Memory B cell (primary cell): ENCODE results near the gene CYP4V2.
A peak's percentile ranks its signal among the peaks of the same experiment; 100 is the strongest.

Source experiments
- ATAC-seq: fragments of 150-1000 bp; cut with Tn5 transposase; 2 replicates; pipeline ENCODE4 v1.10.0; 2021; ENCODE audit warnings: low read depth, mild to moderate bottlenecking, moderate library complexity
- DNase-seq, 2 donors: peaks; one replicate each; pipeline ENCODE4 v3.0.0; 2022; ENCODE audit warnings: low spot score in 2 of 2
- H3K27ac Mint-ChIP-seq: one replicate; pipeline ENCODE4 v1.8.0; 2022; ENCODE audit warnings: mild to moderate bottlenecking, moderate library complexity, mixed read lengths
- H3K27me3 Mint-ChIP-seq: one replicate; pipeline ENCODE4 v1.8.0; 2022; ENCODE audit warnings: mixed read lengths
- H3K36me3 Mint-ChIP-seq: one replicate; pipeline ENCODE4 v1.8.0; 2022; ENCODE audit warnings: mild to moderate bottlenecking, mixed read lengths
- H3K4me1 Mint-ChIP-seq: one replicate; pipeline ENCODE4 v1.8.0; 2022; ENCODE audit warnings: mixed read lengths
- H3K4me3 Mint-ChIP-seq: one replicate; pipeline ENCODE4 v1.8.0; 2022; ENCODE audit warnings: mild to moderate bottlenecking, moderate library complexity, mixed read lengths
- H3K9me3 Mint-ChIP-seq: one replicate; pipeline ENCODE4 v1.8.0; 2022; ENCODE audit warnings: mixed read lengths

CYP4V2 gene

DNA sequence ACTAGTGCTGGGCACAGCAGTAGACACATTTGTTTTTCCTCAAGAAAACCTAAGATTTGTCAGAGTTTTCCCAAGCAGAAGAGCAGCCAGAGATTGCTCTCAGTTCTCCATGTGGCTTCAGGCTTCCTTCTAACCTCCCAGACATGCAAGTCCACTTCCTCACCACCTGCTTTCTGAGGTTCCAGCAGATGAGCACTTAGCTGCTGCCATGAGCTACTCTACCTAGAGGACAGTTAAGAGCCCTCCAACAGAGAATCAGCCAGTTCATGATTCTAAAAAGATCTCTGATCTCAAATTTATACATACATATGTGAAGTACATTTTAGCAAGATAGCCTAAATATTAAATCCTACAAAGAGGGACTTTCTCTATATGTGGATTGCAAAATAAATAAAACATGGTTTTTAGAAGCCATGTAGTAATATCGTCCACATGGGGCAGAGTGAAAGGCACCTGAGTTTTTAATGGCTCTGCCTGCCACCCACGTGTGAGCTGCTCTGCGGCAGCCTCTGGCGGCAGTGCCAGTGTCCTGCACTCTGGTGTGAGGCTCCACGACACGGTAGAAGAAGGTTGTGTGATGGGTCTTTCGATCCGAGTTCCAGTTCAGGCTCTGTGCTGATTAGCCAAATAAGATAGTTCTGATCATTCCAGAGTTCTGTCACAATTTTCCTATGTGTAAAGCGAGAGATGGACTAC is 10.3 kb downstream of the CYP4V2 start:
- Mint-ChIP-seq H3K27ac (no peak overlapping the region), H3K4me1 (peaks cover 18% of the 10 kb centered on the region), H3K27me3 (no peaks in the 10 kb centered on the region), H3K9me3 (no peaks in the 10 kb centered on the region), H3K36me3 (peaks cover 10% of the 10 kb centered on the region), H3K4me3 (peak overlapping the region; percentile 32)
- ATAC-seq (peak; percentile 99), DNase-seq (peak; percentile 29 to 44)

DNA sequence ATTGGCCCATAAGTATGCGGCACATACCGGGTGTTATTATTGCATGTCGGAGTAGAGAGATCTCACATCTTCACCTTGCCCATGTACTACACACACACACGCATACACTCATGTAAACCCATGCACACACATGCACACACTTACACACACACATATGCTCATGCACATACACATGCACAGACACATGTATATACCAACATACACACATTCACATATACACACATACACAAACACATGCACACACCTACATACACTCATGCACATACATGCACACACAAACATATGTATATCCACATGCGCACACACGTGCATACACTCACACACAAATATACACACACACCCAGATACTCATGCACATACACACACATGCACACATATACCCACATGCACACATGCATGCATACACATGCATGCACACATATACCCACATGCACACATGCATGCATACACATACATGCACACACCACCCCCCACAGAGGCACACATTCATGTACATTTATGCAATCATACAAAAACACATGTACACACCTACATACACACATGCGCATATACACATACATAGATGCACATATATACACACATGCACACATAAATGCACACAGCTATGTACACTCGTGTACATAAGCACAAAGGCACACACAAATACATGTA is 11.2 kb downstream of the CYP4V2 start:
- Mint-ChIP-seq H3K27me3 (no peaks in the 10 kb centered on the region), H3K36me3 (peaks cover 4% of the 10 kb centered on the region), H3K27ac (no peak overlapping the region), H3K9me3 (no peaks in the 10 kb centered on the region), H3K4me3 (no peak overlapping the region), H3K4me1 (peaks cover 14% of the 10 kb centered on the region)
- ATAC-seq (no peak), DNase-seq (no peak)

DNA sequence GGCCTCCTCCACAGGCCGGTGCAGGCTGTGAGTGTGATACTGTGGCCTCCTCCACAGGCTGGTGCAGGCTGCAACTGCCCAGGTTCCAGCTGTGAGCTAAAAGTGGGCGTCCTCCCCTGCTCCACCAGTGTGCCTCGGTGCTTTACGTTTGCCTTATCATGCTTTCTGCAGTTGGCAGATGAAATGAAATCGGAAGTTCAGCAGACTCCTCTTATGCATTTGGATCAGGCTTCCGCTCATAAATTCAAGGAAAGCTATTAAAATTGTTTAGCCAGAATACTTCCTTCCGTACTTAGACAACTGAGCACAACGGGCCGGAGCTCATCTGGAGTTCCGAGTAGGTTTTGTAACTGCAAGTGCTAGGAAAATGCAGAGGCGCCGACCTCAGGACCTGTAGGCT is 12.0 kb downstream of the CYP4V2 start:
- DNase-seq: no peak
- Mint-ChIP-seq H3K27me3 (no peaks in the 10 kb centered on the region), H3K36me3 (peaks cover 3% of the 10 kb centered on the region), H3K4me3 (no peak overlapping the region), H3K4me1 (peaks cover 14% of the 10 kb centered on the region), H3K27ac (no peak overlapping the region), H3K9me3 (no peaks in the 10 kb centered on the region)
- ATAC-seq: no peak

DNA sequence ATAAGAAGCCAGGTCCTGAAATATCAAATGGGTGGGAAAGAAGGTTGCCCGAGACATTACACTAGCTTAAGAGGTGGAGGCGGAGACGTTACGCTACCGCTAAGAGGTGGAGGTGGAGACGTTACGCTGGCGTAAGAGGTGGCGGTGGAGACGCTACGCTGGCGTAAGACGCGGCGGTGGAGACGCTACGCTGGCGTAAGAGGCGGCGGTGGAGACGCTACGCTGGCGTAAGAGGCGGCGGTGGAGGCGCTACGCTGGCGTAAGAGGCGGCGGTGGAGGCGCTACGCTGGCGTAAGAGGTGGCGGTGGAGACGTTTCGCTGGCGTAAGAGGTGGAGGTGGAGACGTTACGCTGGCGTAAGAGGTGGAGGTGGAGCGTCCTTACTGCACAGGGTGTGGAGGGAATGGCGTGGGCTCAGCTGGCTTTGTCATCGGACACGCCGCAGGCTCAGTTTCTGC is 12.8 kb downstream of the CYP4V2 start:
- Mint-ChIP-seq H3K9me3 (peaks cover 1% of the 10 kb centered on the region), H3K36me3 (peaks cover 10% of the 10 kb centered on the region), H3K27ac (peak overlapping the region; percentile 5), H3K27me3 (no peaks in the 10 kb centered on the region), H3K4me1 (peaks cover 14% of the 10 kb centered on the region), H3K4me3 (peak overlapping the region; percentile 27)
- ATAC-seq: peak; percentile 29
- DNase-seq: peak in 1 of 2 donors; percentile 88

DNA sequence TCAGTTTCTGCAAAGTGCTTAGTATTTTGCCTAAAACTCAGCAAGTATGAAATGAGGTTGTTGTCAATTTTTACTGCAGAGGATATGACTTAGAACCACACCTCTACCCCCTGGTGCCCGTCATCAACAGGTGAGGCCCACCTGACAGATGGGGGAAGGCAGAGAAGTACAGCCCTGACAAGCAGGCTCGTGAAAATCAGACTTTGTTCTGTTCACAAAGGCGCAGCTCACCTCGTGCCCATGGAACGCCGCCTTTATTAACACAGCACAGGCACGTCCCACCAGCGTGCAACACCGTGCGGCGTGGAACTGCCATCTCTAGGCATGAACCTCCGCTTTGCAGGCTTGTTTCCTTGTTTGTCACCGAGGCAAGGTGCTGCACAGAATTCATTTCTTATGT is 13.3 kb downstream of the CYP4V2 start:
- ATAC-seq (no peak), DNase-seq (no peak)
- no peaks in the 10 kb centered on the region for H3K27me3 Mint-ChIP-seq
- peak overlapping the region; percentile 5 for H3K27ac Mint-ChIP-seq
- peaks cover 1% of the 10 kb centered on the region for H3K9me3 Mint-ChIP-seq
- peak overlapping the region; percentile 9 for H3K4me3 Mint-ChIP-seq
- H3K4me1 Mint-ChIP-seq: peaks cover 14% of the 10 kb centered on the region
- peaks cover 14% of the 10 kb centered on the region for H3K36me3 Mint-ChIP-seq

DNA sequence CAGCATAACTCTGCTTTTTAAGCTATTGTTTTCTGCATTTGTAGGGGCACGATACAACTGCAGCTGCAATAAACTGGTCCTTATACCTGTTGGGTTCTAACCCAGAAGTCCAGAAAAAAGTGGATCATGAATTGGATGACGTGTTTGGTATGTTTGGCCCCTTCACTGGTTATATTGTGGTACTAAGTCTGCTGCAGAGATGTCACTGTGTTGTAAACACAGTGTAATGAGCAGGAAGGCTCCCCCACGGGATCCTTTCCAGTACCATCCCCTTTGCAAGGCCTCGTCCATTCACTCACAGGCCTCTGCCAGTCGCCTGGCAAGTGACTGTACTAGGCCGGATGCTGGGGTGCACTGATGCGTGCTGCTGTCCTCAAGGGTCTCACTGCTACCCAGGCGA is 13.8 kb downstream of the CYP4V2 start:
- Mint-ChIP-seq H3K27me3 (no peaks in the 10 kb centered on the region), H3K4me3 (no peak overlapping the region), H3K4me1 (peaks cover 14% of the 10 kb centered on the region), H3K9me3 (peaks cover 1% of the 10 kb centered on the region), H3K36me3 (peaks cover 14% of the 10 kb centered on the region), H3K27ac (no peak overlapping the region)
- no peak for DNase-seq
- no peak for ATAC-seq

DNA sequence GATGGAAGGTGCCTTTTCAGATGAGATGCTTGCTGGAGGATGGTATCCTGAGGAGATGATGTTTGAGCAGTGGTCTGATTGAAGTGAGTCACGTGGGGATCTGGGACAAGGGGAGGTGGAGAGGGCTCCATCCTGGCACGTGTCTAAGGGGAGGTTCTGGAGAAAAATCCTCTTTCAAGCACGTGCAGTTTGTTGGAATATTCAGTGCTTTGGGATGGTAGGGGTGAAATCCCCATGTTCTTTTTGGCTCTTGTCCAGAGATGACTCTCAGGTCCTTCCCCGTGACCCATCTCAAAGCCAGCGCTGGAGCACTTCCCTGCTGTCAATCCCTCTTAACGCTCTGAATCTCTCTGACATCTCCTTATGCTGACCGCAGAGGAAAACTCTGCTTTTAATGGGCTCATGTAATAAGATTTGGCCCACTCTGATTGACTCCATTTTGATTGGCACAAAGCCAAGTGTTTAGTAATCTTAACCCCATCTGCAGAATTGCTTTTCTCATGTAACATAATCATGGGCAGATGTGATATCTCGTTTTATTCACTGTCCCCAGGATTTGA is 25.2 kb downstream of the CYP4V2 start:
- no peaks in the 10 kb centered on the region for H3K4me1 Mint-ChIP-seq
- H3K9me3 Mint-ChIP-seq: no peaks in the 10 kb centered on the region
- no peak overlapping the region for H3K4me3 Mint-ChIP-seq
- H3K27ac Mint-ChIP-seq: no peak overlapping the region
- peaks cover 4% of the 10 kb centered on the region for H3K27me3 Mint-ChIP-seq
- H3K36me3 Mint-ChIP-seq: peaks cover 7% of the 10 kb centered on the region
- no peak for DNase-seq
- ATAC-seq: no peak

DNA sequence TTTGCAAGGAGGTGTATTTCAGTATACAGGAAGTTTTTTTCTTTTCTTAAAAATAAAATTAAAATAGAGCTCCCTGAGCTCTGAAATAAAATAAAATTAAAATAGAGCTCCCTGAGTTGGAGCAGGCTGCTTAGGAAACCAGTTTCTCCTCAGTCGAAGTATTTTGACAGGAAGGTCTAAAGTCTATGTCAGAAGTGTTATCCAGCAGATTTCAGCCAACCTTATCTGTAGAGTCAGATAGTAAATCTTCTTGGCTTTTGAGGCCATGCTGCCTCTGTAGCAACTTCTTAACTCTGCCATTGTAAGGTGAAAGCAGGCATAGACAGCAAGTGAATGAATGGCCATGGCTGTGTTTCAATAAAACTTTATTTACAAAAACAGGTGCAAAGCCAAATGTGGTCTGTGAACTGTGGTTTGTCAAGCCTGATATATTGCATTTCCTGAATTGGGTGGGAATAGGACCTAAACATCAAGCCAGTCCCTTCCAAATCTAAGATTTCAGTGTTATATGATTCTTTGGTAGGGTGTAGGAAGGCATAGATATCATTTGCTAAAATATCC is 26.4 kb downstream of the CYP4V2 start:
- Mint-ChIP-seq H3K27ac (no peak overlapping the region), H3K4me3 (no peak overlapping the region), H3K4me1 (no peaks in the 10 kb centered on the region), H3K36me3 (peaks cover 2% of the 10 kb centered on the region), H3K9me3 (no peaks in the 10 kb centered on the region), H3K27me3 (peaks cover 4% of the 10 kb centered on the region)
- ATAC-seq (no peak), DNase-seq (no peak)

DNA sequence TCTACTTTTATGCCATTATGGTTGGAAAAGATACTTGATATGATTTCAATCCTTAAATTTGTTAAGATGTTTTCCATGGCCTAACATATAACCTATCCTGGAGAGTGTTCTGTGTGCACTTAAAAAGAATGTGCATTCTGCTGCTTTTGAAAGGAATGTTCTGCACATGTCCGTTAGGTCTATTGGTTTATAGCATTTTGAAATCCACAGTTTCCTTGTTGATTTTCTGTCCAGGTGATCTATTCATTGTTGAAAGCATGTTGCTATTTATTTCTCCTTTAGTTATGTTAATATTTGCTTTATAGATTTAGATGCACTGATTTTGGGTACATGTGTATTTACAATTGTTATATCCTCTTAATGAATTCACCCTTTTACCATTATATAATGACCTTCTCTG is 30.3 kb downstream of the CYP4V2 start:
- no peaks in the 10 kb centered on the region for H3K4me1 Mint-ChIP-seq
- H3K9me3 Mint-ChIP-seq: peaks cover 11% of the 10 kb centered on the region
- peaks cover 21% of the 10 kb centered on the region for H3K36me3 Mint-ChIP-seq
- no peak overlapping the region for H3K4me3 Mint-ChIP-seq
- H3K27ac Mint-ChIP-seq: no peak overlapping the region
- no peak for ATAC-seq
- peaks cover 1% of the 10 kb centered on the region for H3K27me3 Mint-ChIP-seq
- DNase-seq: no peak

DNA sequence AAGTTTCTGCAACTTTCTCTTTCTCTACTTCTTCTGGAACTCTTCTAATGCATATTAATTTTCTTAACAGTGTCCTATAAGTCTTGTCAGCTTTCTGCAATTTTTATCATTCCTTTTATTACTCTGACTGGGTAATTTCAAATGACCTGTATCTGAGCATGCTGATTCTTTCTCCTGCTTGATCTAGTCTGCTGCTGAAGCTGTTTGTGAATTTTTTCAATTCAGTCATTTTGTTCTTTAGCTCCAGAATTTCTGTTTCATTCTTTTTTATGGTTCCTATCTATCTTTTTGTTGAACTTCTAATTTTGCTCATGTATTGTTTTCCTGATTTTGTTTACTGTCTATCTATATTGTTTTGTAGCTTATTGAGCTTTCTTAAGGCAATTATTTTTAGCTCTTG is 34.5 kb downstream of the CYP4V2 start:
- ATAC-seq (no peak), DNase-seq (no peak)
- Mint-ChIP-seq H3K4me1 (no peaks in the 10 kb centered on the region), H3K9me3 (peaks cover 14% of the 10 kb centered on the region), H3K36me3 (peaks cover 23% of the 10 kb centered on the region), H3K27me3 (peaks cover 3% of the 10 kb centered on the region), H3K27ac (no peak overlapping the region), H3K4me3 (no peak overlapping the region)

DNA sequence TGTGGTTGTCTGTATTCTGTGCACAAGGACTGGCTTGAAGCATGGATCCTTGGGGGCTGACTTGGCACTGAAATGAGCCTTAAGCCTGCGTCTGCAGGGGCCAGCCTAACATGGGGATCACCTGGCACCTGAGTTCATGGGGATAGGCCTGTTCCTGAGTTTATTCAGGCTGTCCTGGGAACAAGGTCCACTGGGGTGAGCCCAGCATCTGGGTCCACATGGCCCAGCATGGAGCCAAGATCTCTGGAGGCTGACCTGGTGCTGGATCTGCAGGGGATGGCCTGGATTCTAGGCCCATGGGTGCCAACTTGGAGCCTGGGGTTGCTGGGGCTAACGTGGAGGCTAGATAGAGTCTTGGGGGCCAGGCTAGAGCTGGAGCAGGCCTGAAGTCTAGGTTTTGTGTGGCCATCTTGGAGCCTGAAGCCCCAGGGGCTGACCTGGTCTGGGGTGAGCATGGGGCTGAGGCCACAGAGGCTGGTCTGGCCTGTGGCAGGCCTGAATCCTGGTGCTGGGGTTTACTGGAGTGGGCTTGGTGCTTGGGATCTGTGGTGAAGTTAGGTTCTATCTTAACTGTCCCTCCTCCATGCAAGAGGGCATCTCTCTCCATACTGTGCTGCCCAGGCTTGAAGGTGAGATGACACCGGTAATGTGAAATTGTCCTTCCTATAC is 35.3 kb downstream of the CYP4V2 start:
- DNase-seq: no peak
- H3K4me1 Mint-ChIP-seq: no peaks in the 10 kb centered on the region
- peaks cover 23% of the 10 kb centered on the region for H3K36me3 Mint-ChIP-seq
- no peak overlapping the region for H3K4me3 Mint-ChIP-seq
- no peak for ATAC-seq
- peaks cover 3% of the 10 kb centered on the region for H3K27me3 Mint-ChIP-seq
- H3K27ac Mint-ChIP-seq: no peak overlapping the region
- H3K9me3 Mint-ChIP-seq: peaks cover 14% of the 10 kb centered on the region

DNA sequence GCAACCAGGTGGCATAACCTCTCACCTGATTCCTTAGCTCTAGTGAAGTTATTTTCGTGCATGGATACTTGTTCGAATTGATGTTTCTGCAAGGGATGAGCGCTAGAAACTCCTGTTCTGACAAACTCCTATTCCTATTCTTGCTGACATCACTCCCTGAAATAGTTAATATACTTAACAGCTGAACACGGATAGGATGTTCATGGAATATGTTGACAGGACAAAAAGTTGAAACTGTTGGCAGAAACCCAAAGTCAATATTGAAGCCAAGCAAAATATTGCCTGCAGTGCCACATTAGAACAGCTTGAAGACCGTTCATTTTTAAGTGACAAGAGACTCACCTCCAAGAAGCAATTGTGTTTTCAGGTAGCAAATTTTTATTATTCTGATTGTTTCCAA is 35.9 kb downstream of the CYP4V2 start, which contains the start of gene KLKB1:
Gene KLKB1 (plus strand): TSS at position 287 of the 400 bp plus-strand sequence. CDS start 689 bp downstream, outside the sequence.
- no peak within 1 kb of the TSS for H3K4me3 Mint-ChIP-seq
- no peaks in the 10 kb centered on the region for H3K4me1 Mint-ChIP-seq
- peaks cover 23% of the 10 kb centered on the region for H3K36me3 Mint-ChIP-seq
- ATAC-seq: no peak
- DNase-seq: no peak
- H3K27me3 Mint-ChIP-seq: peaks cover 3% of the 10 kb centered on the region
- H3K9me3 Mint-ChIP-seq: peaks cover 14% of the 10 kb centered on the region
- H3K27ac Mint-ChIP-seq: no peak within 1 kb of the TSS

DNA sequence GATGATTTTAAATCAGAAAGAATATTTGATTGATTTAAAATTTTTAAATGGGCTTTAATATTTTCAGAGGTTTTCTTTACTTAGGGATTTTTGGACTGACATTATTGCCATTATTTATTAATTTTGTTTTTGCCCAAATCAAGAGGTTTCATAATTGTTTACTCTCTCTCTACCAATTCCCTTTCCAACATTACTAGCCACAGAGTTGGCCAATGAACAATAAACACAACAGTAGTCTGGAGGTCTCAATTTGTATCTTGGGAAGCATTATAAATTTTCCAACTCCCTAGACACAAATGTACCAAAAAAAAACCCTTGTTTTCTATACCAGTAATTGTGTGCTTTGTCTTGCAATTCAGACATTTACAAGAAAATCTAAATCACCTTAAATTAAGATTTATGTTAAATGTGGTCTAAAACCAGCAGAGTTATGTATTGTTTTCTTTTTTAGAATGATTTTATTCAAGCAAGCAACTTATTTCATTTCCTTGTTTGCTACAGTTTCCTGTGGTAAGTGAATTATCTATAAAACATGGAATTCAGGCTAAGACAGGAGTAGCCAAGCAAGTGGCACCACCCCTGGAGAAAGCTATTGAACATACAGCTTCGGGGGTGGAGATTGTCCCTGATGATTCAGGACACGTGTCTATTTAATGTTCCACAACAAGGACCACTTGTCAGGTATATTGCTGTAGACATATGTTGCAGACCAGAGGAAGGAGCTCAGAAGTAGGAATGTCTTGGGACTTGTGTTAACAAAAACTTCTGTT is 36.6 kb downstream of the CYP4V2 start:
- Mint-ChIP-seq H3K27me3 (peaks cover 3% of the 10 kb centered on the region), H3K27ac (no peak overlapping the region), H3K36me3 (peaks cover 25% of the 10 kb centered on the region), H3K4me1 (no peaks in the 10 kb centered on the region), H3K9me3 (peaks cover 14% of the 10 kb centered on the region), H3K4me3 (no peak overlapping the region)
- ATAC-seq (no peak), DNase-seq (no peak)
